Stimulated activated CD4-positive, alpha-beta T cell treated with anti-CD3 and anti-CD28 coated beads, Interleukin-4, amount 100 ng/mL, for 1 hour (primary cell): Measurements from ENCODE around the gene GSE1.

Experiments used
- DNase-seq: peaks from one replicate; pipeline ENCODE4 v3.0.0-alpha.2; 2020

Gene GSE1

DNA sequence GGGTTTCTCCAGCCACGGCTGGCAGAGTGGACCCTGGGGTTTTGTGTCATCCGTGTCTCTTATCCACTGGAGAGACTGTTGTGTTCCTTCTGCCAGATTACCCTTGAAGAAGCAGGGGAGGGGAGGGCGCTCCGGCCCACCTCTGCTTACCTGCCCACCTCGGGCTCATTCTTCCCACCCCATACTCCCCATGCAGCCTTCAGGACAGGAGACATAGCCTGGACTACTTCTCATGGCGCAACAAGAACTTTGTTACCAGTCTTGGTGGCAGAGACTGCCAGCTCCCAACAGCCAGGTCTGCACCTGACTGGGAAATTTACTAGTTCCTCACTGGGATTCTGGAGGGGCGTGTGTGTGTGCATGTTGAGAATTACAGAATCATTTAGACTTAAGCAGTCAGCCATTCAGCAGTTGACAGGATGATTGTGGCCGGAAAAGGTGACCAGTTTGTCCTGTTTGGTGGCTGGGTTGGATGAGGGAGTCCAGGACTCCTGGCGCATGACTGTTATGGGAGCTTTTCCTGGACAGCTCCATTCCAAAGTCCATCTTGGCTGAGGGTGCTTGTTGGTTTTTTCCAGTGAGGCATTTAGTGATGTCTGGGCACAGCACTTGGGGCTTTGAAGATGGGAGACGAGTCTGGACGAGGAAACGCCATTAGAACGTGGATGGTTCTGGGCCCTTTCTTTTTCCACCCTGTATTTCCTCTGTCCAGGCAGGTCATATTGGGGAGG lies 8.7 kb downstream of the GSE1 start:
- DNase-seq: no peak

- DNase-seq: no peak
Measured at GRCh38 chr16:85622683-85623082, 9.6 kb downstream of the GSE1 start.

GRCh38 chr16:85623250-85623649 lies 10.1 kb downstream of the GSE1 start:
- DNase-seq: no peak

GRCh38 chr16:85623997-85624601 lies 11.0 kb downstream of the GSE1 start:
- no peak for DNase-seq

DNA sequence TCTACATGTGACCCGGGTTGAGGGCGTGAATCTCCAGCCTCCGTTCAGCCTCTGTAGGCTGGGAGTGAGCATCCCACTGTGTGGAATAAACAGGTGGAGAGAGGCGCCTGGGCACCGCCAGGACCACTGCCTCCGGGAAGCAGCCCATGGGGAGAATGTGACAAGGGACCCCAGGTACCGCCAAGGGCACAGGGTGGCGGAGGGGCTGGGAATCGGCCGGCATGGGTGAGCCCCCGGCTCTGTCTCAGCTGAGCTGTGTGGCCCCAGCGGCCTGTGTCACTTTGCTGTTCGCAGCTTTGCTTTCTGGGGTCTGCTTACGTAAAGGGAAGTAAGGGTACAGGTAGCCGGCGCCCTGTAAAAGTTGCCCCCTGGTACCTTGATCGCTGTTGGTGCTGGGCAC lies 11.5 kb downstream of the GSE1 start:
- no peak for DNase-seq

- no peak for DNase-seq
Measured at GRCh38 chr16:85625053-85625452, 11.9 kb downstream of the GSE1 start.

DNA sequence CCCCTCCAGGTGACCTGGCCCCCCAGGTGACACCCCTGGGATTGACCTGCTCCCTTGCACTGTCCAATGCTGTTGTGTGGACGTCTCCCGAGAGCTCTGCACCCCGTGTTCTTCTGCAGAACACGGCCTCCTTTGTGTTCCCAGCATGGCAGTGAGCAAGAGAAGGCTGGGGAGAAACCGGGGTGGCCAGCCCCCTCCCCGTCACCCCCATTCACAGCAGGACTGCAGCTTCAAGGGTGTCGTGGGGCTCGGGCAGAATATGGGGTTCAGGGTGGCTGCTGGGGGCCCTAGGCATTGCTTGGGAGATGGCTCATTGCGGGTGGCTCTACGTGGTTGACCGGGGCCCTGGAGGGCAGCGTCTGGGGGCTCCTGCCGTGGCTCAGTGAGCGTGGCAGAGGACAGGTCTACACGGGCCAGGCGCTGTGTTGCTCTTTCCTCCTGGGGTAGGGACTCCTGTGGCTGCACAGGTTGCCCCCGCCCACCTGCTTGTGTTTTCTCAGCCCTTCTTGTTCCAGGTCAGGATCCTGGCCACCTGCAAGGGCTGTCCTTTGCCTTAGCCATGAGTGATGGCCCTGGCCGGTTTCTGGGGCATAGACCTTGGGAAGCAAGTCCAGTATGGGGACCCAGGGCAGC lies 12.5 kb downstream of the GSE1 start:
- DNase-seq: no peak

- no peak for DNase-seq
Measured at GRCh38 chr16:85626191-85626981, 13.3 kb downstream of the GSE1 start.

DNA sequence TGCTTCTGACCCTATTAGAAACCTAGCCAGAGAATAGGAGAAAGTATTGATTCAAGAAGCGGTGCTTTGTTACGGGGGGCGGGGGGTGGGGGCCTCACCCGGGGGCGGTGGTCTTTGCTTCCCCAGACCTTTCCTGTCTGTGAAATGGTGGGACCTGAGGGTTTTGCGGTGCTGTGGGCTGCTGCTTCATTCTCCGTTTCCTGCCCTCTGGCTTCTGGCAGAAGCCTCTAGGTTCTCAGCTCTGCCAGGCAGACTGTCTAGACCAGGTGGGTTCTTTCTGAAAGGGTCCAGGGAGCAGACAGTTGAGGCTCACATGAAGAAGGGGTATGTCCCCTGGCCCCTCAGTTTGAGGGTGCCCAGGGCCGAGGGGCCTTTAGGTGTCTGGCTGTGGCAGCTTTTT lies 14.0 kb downstream of the GSE1 start:
- DNase-seq: no peak

- no peak for DNase-seq
Measured at GRCh38 chr16:85627526-85628264, 14.6 kb downstream of the GSE1 start.

DNA sequence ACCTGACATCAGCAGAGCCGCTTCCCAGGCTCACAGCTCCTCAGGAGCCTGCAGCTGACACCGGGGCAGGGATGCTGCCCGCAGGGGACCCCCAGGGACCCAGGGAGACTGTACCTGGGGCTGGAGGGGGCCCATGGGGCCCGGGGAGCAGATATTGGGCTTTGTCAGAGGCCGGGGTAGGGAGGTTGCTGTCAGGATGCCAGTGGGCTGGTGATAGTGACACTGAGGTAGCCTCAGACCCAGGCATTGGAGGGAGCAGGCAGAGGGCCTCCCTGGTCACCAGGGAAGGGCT lies 15.1 kb downstream of the GSE1 start:
- no peak for DNase-seq

DNA sequence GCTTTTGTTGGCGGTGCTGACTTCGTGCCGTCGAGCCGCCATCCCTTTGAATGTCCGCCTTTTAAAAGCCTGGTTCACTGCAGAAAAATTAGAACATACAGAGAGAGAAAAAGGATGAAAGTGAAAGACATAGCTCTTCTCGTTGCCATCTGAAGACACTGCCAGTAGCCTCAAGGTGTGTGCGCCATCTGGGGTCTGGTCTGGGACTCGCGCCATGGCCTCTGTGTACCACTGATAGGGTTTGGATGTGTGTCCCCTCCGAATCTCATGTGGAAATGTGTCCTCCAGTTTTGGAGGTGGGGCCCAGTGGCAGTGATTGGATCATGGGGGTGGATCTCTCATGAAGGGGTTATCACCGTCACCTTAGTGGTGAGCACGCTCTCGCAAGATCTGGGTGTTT lies 15.5 kb downstream of the GSE1 start:
- DNase-seq: no peak

GRCh38 chr16:85629326-85629725 lies 16.2 kb downstream of the GSE1 start:
- no peak for DNase-seq

GRCh38 chr16:85629853-85630252 lies 16.7 kb downstream of the GSE1 start:
- no peak for DNase-seq

DNA sequence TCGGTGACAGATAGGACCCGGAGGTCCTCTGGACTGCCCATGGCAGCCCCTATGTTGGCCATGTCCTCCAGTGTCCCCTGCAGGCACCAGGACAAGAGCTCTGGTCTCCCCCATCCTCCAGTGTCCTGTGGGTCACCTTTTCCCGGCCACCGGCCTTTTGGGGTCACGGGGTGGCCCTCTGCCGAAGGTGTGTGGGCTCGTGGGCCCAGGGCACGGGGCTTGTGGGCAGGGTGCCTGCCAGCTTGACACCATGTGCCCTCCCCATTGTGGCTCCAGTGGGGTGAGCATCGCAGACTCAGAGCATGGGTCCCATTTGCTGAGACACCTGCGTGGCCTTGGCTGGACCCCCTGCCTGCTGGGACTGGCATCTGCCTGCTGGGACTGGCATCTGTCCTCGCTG lies 18.1 kb downstream of the GSE1 start:
- DNase-seq: no peak

GRCh38 chr16:85631802-85632393 lies 18.8 kb downstream of the GSE1 start:
- DNase-seq: no peak

DNA sequence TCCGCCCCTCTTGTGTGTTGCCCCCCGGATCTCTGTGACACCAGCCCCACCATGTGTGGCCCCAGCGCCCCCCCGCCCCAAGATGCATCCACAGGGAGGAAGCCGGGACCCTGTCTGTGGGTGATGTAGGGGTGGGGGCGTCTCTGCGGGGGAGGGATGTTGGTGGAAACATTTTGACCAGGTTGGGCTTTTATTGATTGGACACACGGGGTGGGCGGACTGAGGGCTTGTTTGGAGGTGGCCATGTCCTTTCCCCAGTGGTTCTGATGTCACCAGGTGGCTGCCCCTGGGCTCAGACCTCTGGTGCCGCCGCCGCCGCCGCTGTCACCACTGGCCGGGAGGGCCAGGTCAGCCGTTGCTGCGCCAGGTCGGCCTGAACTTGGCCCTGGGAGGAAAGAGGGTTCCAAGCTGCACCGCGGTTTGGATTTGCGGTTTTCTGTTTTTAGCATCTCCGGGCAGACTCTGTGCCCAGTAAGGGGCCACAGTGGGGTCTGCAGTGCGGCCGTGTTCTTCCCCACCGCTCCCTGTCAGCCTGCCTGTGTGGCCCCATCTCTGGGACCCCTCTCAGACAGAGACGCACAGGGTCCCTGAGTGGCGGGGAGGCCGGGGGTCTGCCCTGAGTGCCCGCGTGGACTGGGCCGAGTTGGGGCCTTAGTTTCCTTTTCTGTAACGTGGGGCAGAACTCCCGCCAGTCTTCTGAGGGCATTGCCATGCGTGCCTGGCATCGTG lies 19.8 kb downstream of the GSE1 start:
- DNase-seq: no peak

DNA sequence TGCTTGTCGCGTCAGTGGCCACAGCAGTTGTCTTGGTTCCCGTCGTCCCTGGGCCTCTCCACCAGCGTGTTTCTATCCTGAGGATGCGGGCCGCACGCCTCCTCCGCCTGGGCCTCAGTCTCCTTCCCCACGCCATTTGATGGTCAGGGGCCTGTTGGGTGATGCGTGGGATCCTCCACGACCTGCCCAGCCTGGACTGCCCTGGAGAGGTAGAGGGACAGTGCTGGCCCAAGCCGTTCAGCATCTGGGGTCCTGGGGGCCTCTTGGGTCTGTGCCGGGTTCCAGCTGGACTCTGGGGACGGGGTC lies 20.3 kb downstream of the GSE1 start:
- no peak for DNase-seq

GRCh38 chr16:85633888-85634287 lies 20.8 kb downstream of the GSE1 start:
- DNase-seq: no peak

DNA sequence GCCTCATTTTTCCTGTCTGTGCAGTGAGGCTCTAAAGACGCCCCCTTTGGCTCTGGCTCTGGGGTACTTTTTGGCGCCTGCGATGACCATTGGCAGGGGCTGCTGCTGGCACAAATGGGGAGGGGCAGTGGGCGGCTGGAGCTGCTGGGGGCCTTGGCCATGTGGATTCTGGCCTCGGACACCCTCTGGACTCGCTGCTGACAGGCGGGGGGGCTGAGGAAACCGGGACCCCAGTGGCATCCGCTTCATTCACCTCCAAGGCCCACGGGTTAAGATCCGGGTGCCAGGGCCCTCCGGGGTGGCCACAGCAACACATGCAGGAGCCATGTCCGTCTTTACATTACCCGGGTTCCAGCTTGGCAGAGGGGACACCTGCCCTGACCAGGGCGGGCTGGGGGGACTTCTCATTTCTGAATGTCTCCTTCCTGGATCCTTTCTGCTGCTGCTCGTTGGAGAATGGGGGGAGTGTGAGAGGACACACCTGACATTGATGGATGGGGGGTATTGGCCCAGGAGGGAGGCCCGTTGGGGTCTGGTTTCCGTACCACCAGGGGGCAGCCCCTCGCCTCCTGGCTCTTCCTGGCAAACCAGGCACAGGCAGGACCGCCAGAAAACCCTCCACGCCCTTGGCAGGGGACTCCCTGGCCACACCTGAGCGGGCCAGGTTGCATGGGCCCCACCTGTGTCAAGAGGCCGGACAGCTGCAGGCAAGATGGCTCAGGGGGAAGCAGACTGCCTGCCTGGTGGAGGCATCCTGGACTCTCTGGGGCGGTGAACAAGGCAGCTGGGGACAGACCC lies 21.8 kb downstream of the GSE1 start:
- DNase-seq: no peak

GRCh38 chr16:85635545-85636140 lies 22.5 kb downstream of the GSE1 start:
- DNase-seq: no peak
